NCI-H146 treated with DMSO at 0.1 percent for 48 hours (cell line): ENCODE data around the gene C1orf167.

Source experiments
- DNase-seq: peaks from one replicate; lab custom pipeline; 2025; ENCODE audit not compliant: unreplicated experiment; lab: John Stamatoyannopoulos, UW

C1orf167 gene

DNA sequence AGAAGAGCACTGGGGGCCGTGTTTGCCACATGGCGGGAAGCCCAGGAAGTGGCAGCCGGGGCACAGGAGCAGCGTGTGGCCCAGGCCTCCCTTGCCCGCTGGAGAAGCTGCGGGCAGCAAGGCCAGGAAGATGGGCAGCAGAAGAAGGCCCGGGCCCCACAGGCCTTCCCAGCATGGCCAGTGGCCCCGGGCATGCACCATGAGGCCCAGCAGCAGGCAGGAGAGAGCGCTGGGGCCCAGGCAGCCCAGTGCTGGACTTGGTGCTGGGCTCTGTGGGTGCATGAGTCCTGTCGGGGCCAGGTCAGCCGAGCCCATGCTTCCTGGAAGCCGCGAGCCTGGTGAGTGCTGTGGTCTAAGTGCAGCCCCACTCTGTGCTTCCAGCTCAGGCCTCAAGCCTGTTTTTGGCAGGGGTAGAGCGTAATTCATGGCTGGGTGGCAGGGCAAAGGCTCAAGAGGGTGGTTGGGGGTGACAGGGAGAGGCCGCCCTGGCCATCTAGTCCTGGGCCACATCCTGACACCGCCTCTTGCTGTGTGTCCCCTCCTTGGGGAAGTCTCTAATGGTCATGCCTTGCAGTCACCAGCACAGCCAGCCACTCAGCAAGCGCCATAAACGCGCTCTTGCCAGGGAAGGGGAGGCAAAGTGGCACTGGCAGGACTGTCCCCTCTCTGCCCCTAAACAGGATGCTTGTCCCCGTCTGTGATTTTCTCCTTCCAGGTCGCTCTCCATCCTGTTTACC lies 22.4 kb downstream of the C1orf167 start:
- no peak for DNase-seq

DNA sequence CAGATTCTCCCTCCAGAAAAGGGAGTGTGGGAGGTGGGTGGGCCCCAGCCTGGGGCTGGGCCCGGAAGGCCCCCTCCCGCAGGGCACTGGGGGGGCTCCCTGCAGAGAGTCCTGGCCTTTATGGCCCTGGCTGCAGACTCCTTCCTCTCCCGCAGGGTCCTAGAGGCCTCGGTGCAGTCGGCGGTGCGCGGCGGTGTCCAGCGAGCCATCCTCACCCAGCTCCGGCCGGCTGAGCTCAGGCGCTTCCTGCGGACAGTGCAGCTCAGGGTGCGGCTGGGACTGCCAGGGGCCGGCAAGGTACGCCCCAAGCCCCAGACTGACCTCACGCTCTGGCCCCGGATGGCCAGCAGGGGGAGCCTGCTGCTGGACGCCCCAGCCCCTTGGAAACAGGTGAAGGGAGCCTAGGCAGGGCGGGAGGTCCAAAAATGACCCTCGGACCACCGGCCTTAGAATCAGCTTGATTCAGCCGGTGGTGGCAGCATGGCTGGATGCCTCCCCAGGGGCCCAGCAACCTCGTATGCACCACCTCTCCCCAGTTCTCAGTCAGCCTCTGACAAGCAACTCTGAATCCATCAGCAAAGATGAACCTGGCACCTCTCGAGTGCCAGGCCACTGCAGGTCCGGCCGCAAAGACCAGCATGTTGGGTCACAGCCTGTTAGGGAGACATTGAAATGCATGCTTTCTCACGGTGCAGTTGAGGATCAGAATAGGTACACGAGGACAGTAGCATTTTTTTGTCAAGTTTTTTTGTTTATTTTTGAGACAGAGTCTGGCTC lies 23.2 kb downstream of the C1orf167 start:
- DNase-seq, result peak; percentile 4

DNA sequence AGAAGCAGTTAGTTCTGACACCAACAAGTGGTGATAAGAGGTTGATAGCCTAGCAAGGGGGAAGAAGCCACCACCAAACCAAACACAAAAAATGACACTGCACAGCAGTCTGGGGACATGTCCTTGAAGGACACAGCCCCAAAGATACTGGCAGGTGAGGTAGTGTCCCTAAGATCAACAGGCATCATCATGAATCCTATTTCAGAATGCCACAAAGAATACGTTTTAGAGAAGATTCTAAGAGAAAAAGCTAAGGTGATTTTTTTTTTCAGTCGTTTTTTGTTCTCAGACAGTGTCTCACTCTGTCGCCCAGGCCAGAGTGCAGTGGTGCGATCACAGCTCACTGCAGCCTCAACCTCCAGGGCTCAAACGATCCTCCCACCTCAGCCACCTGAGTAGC lies 24.2 kb downstream of the C1orf167 start:
- no peak for DNase-seq

- DNase-seq, result no peak
Observed at GRCh38 chr1:11787251-11787803, 25.3 kb downstream of the C1orf167 start.

DNA sequence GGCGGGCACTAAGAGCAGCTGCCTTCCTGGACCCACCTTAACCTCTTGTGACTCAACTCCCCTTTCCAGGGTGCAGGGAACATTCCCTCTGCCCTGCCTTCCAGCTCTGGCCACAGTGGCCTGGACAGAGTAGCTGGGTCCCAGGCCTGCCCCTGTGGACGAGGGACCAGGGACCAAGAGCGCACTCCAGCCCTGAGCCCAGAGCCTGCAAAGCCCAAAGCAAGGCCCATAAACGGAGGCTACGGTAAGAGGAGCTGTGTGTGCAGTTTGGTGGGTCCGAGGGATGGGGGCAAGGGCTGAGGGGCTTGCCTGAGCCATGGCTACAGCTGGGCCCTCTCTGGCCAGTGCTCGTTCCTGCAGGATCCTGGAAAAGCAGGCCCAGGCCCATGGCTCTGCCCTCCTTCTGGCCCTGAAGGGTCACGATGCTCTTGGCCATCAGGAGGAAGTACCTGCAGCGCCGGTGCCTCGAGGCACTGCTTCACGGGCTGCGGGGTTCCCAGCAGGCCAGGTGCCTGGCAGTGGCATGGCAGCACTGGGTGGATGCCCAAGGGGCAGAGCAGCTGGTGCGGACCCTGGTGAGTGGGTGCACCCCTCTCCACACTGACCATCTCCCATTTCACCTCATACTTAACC lies 25.9 kb downstream of the C1orf167 start:
- DNase-seq, result no peak

- no peak for DNase-seq
Observed at GRCh38 chr1:11788549-11789053, 26.6 kb downstream of the C1orf167 start.

GRCh38 chr1:11789126-11790067 lies 27.4 kb downstream of the C1orf167 start:
- DNase-seq, result no peak

- no peak for DNase-seq
Observed at GRCh38 chr1:11790101-11790879, 28.3 kb downstream of the C1orf167 start.

DNA sequence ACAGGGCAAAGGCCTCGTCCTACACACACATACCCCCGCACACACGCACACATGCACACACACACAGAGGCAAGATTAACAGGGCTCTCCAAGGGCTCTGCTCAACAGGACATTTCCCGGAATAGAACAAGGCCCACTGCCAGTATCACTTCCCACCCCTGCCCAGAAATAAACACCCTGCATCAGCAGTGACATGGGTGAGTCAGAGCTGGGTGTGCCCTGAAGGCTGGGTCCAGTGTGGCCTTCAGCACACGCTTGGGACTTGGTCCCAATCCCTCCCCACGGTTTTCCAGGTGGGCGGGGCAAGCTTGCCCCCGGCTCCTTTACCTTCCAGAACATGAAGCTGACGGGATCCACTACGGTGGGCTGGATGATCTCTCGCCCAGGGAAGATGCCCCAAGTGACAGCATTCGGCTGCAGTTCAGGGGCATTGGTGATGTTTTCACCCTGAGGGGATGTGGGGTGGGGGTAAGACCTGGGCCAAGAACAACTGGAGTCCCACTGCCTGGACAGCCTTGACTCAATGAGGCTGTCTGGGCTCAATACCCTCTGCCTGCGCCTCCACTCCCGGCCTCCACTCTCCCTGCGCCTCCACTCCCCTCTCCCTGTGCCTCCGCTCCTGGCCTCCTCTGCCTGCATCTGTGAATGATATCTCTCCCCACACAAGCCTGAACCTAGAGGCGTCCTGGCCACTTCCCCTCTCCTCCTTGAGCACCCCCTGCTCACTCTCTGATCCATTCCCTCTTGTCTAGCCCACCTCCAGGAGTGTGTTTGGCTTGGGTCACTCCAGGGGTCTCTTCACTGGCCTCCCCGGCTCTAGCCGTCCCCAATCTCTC lies 29.1 kb downstream of the C1orf167 start:
- DNase-seq, result no peak

DNA sequence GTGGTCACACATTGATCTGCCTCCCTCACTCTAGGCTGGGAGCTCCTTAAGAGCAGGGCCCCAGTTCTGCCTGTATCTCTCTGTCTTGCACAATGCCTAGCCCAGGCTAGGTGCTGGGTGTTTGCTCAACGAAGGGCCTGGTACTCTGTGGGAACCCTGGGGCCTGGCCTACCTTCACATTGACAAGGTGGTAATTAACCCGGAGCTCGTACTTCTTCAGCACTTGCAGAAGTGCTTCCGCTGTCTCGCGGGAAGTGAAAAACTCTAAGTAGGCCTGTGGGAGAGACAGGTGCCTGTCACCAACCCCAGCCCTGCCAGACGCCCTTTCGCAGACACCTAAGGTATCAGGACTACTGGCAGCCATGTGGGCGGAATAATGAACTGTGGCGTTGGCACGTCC lies 30.1 kb downstream of the C1orf167 start:
- DNase-seq, result no peak

DNA sequence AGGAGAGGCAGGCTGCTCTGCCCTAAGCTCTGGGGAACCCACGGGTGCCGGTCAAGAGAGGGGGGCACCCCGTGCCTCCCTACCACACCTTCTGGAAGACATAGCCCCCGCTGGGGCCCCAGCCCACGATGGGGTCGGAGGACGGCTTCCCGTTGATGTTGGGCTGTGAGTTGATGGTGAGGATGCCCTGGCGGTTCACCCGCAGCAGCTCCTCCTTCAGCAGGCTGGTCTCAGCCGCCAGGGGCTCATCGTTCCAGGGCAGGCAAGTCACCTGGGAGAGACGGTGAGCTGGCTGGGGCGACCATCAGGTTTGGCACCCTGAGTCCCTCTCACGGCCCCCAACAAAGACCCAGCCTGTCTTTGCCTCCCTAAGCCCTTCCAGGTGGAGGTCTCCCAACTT lies 31.8 kb downstream of the C1orf167 start:
- DNase-seq, result no peak

- no peak for DNase-seq
Observed at GRCh38 chr1:11794446-11795237, 32.6 kb downstream of the C1orf167 start.

DNA sequence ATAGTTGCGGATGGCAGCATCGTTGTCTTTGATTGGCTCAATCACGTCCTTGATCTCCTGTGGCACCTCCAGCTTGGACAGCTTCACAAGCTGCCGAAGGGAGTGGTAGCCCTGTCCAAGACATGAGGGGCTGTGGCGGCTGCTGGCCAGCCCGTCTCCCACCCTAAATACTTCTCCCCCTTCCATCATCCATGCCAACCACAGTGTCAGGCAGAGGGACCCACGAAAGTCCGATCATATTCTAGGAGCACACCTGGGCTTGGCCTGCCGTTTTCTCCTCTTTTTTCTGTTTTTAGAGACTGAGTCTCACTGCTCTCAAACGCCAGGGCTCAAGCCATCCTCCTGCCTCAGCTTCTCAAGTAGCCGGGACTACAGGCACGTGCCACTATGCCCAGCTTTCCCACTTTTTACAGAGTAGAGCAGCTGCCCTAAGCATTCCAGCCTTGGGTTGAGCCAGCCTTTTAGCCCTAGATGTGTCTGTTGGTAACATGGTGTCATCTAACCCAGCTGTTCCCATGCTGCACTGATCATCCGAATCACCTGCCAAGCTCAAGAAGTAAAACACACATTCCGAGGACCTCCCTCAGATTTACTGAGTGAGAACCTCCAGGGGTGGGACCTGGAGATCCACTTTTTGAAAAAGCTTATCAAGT lies 33.4 kb downstream of the C1orf167 start:
- DNase-seq, result no peak

DNA sequence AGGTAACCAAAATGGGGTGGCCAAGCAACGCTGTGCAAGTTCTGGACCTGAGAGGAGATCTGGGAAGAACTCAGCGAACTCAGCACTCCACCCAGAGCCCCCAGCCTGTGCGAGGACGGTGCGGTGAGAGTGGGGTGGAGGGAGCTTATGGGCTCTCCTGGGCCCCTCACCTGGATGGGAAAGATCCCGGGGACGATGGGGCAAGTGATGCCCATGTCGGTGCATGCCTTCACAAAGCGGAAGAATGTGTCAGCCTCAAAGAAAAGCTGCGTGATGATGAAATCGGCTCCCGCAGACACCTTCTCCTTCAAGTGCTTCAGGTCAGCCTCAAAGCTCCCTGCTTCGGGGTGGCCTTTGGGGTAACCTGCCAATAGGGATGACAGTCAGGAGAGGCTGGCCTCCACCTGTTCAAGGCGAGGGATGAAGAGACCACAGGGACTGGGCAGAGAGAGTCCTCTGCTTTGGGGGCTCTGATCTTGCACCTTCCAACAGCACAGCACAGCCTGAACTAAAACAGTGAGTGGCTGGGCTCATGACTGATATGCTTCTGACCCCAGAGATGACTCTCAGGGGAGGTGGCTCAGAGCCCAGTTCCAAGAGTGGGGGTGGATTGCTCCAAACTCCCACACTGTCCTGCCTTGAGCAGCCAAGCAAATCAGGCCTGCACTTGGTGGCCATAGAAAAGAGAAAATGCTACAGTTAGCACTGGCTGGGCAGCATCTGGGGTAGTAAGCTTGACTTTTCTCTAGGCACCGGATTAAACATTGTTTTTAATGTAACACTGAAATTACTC lies 34.2 kb downstream of the C1orf167 start:
- no peak for DNase-seq

- DNase-seq, result no peak
Observed at GRCh38 chr1:11797525-11798216, 35.7 kb downstream of the C1orf167 start.

- no peak for DNase-seq
Observed at GRCh38 chr1:11799099-11799498, 37.1 kb downstream of the C1orf167 start.
